ENCODE results near the gene TMEM132D. TPM values are rescaled to one million over a fixed set of nuclear protein-coding genes. Genes with fewer than 3 reads are reported as not detected.

TMEM132D gene
- polyA plus RNA-seq, 1 donor from 2014 or later = 1.3 TPM

DNA sequence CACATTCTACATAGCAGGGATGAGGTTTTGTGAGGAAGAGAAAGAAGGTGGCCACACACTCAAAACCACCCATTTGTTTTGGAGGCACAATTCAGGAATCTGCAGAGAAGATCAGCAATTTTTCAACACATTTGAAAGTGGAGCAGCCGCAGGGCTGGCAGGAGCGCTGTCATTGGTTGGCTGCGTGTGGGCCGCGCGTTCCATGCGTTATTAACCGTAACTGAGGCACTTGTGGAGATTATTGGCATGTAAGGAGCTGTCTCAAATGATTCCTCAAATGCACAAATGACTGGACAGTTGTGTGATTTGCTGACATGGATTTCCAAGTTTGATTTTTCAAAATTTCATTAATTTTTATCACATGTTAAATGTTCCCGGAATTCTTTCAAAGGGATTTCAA is 318.5 kb downstream of the TMEM132D start:
- Histone ChIP-seq H3K4me2 (ENCODE audit: low read length) (no peak overlapping the region), H3K9ac (ENCODE audit: low read length) (no peak overlapping the region), H3K36me3 (ENCODE audit: insufficient read depth, low read length) (no peaks in the 10 kb centered on the region), H3K79me2 (replicated peaks; ENCODE audit: insufficient read depth, low read length) (no peaks in the 10 kb centered on the region), H3K27ac (ENCODE audit: low read length) (no peak overlapping the region), H2AFZ (ENCODE audit: low read depth, low read length) (no peak overlapping the region), H3K27me3 (ENCODE audit: insufficient read depth, low read depth, low read length) (no peaks in the 10 kb centered on the region), H3K9me3 (ENCODE audit: low read length) (no peaks in the 10 kb centered on the region), H4K20me1 (ENCODE audit: insufficient read depth) (no peaks in the 10 kb centered on the region), H3K9me2 (ENCODE audit: insufficient read depth, low read length) (no peaks in the 10 kb centered on the region), H3K4me3 (ENCODE audit: low read length) (no peak overlapping the region), H3F3A (ENCODE audit: insufficient read depth, low read length, poor library complexity, severe bottlenecking) (no peaks in the 10 kb centered on the region)
- TF ChIP-seq EZH2 (IDR thresholded peaks at IDR 0.05; ENCODE audit: borderline replicate concordance, insufficient read depth, low read length, poor library complexity, severe bottlenecking) = no peak
- TF ChIP-seq, protein P1, sequence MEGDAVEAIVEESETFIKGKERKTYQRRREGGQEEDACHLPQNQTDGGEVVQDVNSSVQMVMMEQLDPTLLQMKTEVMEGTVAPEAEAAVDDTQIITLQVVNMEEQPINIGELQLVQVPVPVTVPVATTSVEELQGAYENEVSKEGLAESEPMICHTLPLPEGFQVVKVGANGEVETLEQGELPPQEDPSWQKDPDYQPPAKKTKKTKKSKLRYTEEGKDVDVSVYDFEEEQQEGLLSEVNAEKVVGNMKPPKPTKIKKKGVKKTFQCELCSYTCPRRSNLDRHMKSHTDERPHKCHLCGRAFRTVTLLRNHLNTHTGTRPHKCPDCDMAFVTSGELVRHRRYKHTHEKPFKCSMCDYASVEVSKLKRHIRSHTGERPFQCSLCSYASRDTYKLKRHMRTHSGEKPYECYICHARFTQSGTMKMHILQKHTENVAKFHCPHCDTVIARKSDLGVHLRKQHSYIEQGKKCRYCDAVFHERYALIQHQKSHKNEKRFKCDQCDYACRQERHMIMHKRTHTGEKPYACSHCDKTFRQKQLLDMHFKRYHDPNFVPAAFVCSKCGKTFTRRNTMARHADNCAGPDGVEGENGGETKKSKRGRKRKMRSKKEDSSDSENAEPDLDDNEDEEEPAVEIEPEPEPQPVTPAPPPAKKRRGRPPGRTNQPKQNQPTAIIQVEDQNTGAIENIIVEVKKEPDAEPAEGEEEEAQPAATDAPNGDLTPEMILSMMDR (IDR thresholded peaks at IDR 0.05; ENCODE audit: poor library complexity, severe bottlenecking) = no peak
- TF ChIP-seq SMC3 (conservative IDR thresholded peaks at IDR 0.05; ENCODE audit: poor library complexity) = no peak

DNA sequence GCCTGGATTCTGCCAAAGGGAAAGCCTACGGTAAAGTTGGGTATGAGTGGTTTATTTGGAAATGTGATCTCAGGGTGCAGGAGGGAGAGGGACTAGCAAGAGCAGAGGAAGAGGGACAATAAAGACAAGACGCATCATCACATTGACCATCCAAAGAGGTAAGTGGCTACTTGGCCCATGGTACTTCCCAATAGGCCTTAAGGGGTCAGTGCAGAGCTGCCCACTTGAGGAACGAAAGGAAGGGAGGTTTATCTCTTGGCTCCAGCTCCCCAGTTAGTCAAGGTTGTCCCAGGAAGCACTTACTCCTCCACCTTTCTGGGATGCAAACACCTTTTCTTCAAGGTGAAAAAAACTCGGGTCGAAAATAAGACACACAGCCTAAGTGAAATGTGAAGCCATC is 323.9 kb downstream of the TMEM132D start:
- Histone ChIP-seq H3K4me2 (ENCODE audit: low read length) (no peak overlapping the region), H3K9me3 (ENCODE audit: low read length) (no peaks in the 10 kb centered on the region), H3K36me3 (ENCODE audit: insufficient read depth, low read length) (no peaks in the 10 kb centered on the region), H3F3A (ENCODE audit: insufficient read depth, low read length, poor library complexity, severe bottlenecking) (no peaks in the 10 kb centered on the region), H3K4me3 (ENCODE audit: low read length) (no peak overlapping the region), H3K9ac (ENCODE audit: low read length) (no peak overlapping the region), H3K9me2 (ENCODE audit: insufficient read depth, low read length) (no peaks in the 10 kb centered on the region), H4K20me1 (ENCODE audit: insufficient read depth) (no peaks in the 10 kb centered on the region), H3K27ac (ENCODE audit: low read length) (no peak overlapping the region), H2AFZ (ENCODE audit: low read depth, low read length) (no peak overlapping the region), H3K79me2 (replicated peaks; ENCODE audit: insufficient read depth, low read length) (no peaks in the 10 kb centered on the region), H3K27me3 (ENCODE audit: insufficient read depth, low read depth, low read length) (no peaks in the 10 kb centered on the region)
- TF ChIP-seq EZH2 (IDR thresholded peaks at IDR 0.05; ENCODE audit: borderline replicate concordance, insufficient read depth, low read length, poor library complexity, severe bottlenecking) (no peak), MXI1 (conservative IDR thresholded peaks at IDR 0.05; ENCODE audit: poor library complexity, severe bottlenecking) (no peak), RAD21 (conservative IDR thresholded peaks at IDR 0.05) (no peak)
- TF ChIP-seq, protein P2, sequence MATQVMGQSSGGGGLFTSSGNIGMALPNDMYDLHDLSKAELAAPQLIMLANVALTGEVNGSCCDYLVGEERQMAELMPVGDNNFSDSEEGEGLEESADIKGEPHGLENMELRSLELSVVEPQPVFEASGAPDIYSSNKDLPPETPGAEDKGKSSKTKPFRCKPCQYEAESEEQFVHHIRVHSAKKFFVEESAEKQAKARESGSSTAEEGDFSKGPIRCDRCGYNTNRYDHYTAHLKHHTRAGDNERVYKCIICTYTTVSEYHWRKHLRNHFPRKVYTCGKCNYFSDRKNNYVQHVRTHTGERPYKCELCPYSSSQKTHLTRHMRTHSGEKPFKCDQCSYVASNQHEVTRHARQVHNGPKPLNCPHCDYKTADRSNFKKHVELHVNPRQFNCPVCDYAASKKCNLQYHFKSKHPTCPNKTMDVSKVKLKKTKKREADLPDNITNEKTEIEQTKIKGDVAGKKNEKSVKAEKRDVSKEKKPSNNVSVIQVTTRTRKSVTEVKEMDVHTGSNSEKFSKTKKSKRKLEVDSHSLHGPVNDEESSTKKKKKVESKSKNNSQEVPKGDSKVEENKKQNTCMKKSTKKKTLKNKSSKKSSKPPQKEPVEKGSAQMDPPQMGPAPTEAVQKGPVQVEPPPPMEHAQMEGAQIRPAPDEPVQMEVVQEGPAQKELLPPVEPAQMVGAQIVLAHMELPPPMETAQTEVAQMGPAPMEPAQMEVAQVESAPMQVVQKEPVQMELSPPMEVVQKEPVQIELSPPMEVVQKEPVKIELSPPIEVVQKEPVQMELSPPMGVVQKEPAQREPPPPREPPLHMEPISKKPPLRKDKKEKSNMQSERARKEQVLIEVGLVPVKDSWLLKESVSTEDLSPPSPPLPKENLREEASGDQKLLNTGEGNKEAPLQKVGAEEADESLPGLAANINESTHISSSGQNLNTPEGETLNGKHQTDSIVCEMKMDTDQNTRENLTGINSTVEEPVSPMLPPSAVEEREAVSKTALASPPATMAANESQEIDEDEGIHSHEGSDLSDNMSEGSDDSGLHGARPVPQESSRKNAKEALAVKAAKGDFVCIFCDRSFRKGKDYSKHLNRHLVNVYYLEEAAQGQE (IDR thresholded peaks at IDR 0.05; ENCODE audit: borderline replicate concordance) = no peak

DNA sequence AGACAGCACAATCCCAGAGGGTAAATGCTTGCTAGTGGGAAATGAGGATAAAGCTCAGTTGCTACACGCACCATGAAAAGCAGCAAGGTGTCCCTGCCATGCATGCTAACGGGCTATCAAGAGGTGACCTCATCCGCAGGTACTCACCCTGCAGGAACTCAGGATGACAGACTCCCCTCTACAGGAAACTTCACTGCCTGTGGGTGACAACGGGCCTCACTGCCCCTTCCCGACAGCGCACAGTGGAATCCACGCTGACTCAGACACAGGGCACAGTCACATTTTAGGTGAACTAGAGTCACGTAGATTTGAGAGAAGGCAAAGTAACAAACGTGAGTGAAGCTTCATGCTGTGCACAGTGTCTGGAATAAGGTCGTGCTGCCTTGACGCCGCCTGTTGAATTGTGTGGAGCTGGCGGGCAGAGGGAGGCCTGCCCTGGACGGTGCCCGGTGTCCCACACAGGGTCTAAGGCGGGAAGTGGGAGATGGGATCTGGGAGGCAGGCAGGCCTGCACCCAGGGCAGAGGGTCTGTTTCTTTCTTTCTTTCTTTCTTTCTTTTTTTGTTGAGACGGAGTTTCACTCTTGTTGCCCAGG is 331.8 kb downstream of the TMEM132D start:
- Histone ChIP-seq H3K9me2 (ENCODE audit: insufficient read depth, low read length) (no peaks in the 10 kb centered on the region), H3F3A (ENCODE audit: insufficient read depth, low read length, poor library complexity, severe bottlenecking) (no peaks in the 10 kb centered on the region), H3K4me2 (ENCODE audit: low read length) (no peak overlapping the region), H3K79me2 (replicated peaks; ENCODE audit: insufficient read depth, low read length) (no peaks in the 10 kb centered on the region), H3K9me3 (ENCODE audit: low read length) (no peaks in the 10 kb centered on the region), H2AFZ (ENCODE audit: low read depth, low read length) (no peak overlapping the region), H3K36me3 (ENCODE audit: insufficient read depth, low read length) (no peaks in the 10 kb centered on the region), H3K9ac (ENCODE audit: low read length) (no peak overlapping the region), H3K27ac (ENCODE audit: low read length) (no peak overlapping the region), H3K4me3 (ENCODE audit: low read length) (no peak overlapping the region), H4K20me1 (ENCODE audit: insufficient read depth) (no peaks in the 10 kb centered on the region), H3K27me3 (ENCODE audit: insufficient read depth, low read depth, low read length) (no peaks in the 10 kb centered on the region)
- no peak for TF ChIP-seq SMC3 (conservative IDR thresholded peaks at IDR 0.05; ENCODE audit: poor library complexity)
- TF ChIP-seq, protein P1 (IDR thresholded peaks at IDR 0.05; ENCODE audit: poor library complexity, severe bottlenecking) = no peak
- no peak for TF ChIP-seq POLR2AphosphoS5 (IDR thresholded peaks at IDR 0.05)
- no peak for TF ChIP-seq EZH2 (IDR thresholded peaks at IDR 0.05; ENCODE audit: borderline replicate concordance, insufficient read depth, low read length, poor library complexity, severe bottlenecking)
- TF ChIP-seq RAD21 (conservative IDR thresholded peaks at IDR 0.05) = no peak
- TF ChIP-seq, protein P2 (IDR thresholded peaks at IDR 0.05; ENCODE audit: borderline replicate concordance) = no peak
- TF ChIP-seq EP300 (conservative IDR thresholded peaks at IDR 0.05; ENCODE audit: poor library complexity, severe bottlenecking) = no peak
- no peak for TF ChIP-seq MXI1 (conservative IDR thresholded peaks at IDR 0.05; ENCODE audit: poor library complexity, severe bottlenecking)

All from neural cell (in vitro differentiated cells).